GM12892 (cell line): ENCODE results near the gene TSN.

Experiments used
- POLR2A ChIP-seq: IDR thresholded peaks from 2 replicates; pipeline ENCODE4 v1.6.1; 2011; ENCODE audit warnings: low read depth, low read length, control low read depth
- POLR2AphosphoS5 ChIP-seq: IDR thresholded peaks from 2 replicates; pipeline ENCODE4 v1.6.1; 2011; ENCODE audit warnings: low read depth, low read length, control low read depth
- TAF1 ChIP-seq: IDR thresholded peaks from 2 replicates; pipeline ENCODE4 v1.6.1; 2011; ENCODE audit warnings: low read depth, mild to moderate bottlenecking, control low read depth, low read length, borderline replicate concordance

- TF ChIP-seq POLR2AphosphoS5 = no peak
- TF ChIP-seq POLR2A = no peak
- no peak for TF ChIP-seq TAF1
These were observed 7.2 kb upstream of the TSN start for GRCh38 chr2:121748202-121748601.
